B cell (primary cell): ENCODE measurements around the gene TCF23. TPM values are rescaled to one million over a fixed set of nuclear protein-coding genes. Genes with fewer than 3 reads are reported as not detected.

ENCODE experiments used
- ATAC-seq: fragments of 200-7000 bp; cut with Tn5 transposase; one replicate; pipeline ENCODE4 v1.10.0; 2021; ENCODE audit warnings: low read depth, mild to moderate bottlenecking, moderate number of reproducible peaks, moderate library complexity
- CTCF ChIA-PET: fragments of 350-600 bp; sonication (Branson Sonifier 250); formaldehyde crosslinking; loops from one replicate; lab custom pipeline; 2021; ENCODE audit warnings: antibody characterized with exemption, inconsistent platforms; lab: Charles Lee
- POLR2A ChIA-PET: fragments of 350-600 bp; sonication (Branson Sonifier 250); formaldehyde crosslinking; loops from one replicate; lab custom pipeline; 2021; ENCODE audit warnings: antibody characterized with exemption; lab: Charles Lee
- DNase-seq: peaks from one replicate; pipeline ENCODE4 v3.0.0; 2013
- H2AFZ ChIP-seq: 2 replicates; pipeline ENCODE4 v1.6.1; 2012; ENCODE audit warnings: mild to moderate bottlenecking, low read depth, low read length; ENCODE audit not compliant: insufficient read depth, poor library complexity, severe bottlenecking
- H3K27ac ChIP-seq, 2 donors: 1 replicate in 1 of 2; 2 replicates in 1 of 2; pipeline ENCODE4 v1.5.1; 2012 to 2013; ENCODE audit warnings: low read length in 2 of 2, mild to moderate bottlenecking in 2 of 2, moderate library complexity in 1 of 2
- H3K27me3 ChIP-seq, 4 experiments: fragments of 200-600 bp in 1 of 4; sonication (generic) in 1 of 4; replicated peaks in 1 of 4; 1 replicate in 2 of 4; 2 replicates in 2 of 4; pipeline versions ENCODE4 v1.6.1 to v1.7.0; 2013 to 2016; ENCODE audit warnings: low read length in 3 of 4, mild to moderate bottlenecking in 2 of 4, mixed read lengths in 1 of 4, moderate library complexity in 1 of 4; ENCODE audit not compliant: insufficient read depth in 4 of 4, control insufficient read depth in 3 of 4; ENCODE audit errors: control extremely low read depth in 1 of 4
- H3K36me3 ChIP-seq, 2 experiments: replicated peaks in 1 of 2; 1 replicate in 1 of 2; 2 replicates in 1 of 2; pipeline versions ENCODE4 v1.6.1 to v1.7.1; 2013; ENCODE audit warnings: low read length in 1 of 2; ENCODE audit not compliant: insufficient read depth in 2 of 2, control insufficient read depth in 1 of 2; ENCODE audit errors: control extremely low read depth in 1 of 2, extremely low read depth in 1 of 2
- H3K4me1 ChIP-seq, 2 donors: fragments of 200-600 bp in 1 of 2; sonication (generic) in 1 of 2; 1 replicate in 1 of 2; 2 replicates in 1 of 2; pipeline versions ENCODE4 v1.5.1 to v1.6.1; 2013 to 2017; ENCODE audit warnings: low read length in 2 of 2; ENCODE audit not compliant: control insufficient read depth in 2 of 2, insufficient read depth in 2 of 2
- H3K4me2 ChIP-seq: replicated peaks from 2 replicates; pipeline ENCODE3; 2012; ENCODE audit warnings: mild to moderate bottlenecking, low read depth, low read length; ENCODE audit not compliant: poor library complexity, severe bottlenecking
- H3K4me3 ChIP-seq, 5 experiments: fragments of 200-600 bp in 1 of 5; sonication (generic) in 1 of 5; 1 replicate in 3 of 5; 2 replicates in 2 of 5; pipeline versions ENCODE4 v1.5.1 to v1.7.0; 2011 to 2016; ENCODE audit warnings: low read length in 4 of 5, mild to moderate bottlenecking in 4 of 5, low read depth in 2 of 5, control low read depth in 1 of 5, moderate library complexity in 1 of 5; ENCODE audit not compliant: insufficient read depth in 1 of 5; ENCODE audit errors: control extremely low read depth in 1 of 5, extremely low read depth in 1 of 5
- H3K79me2 ChIP-seq: fragments of 200-600 bp; sonication (generic); one replicate; pipeline ENCODE4 v1.6.0; 2016; ENCODE audit warnings: low read length; ENCODE audit not compliant: control insufficient read depth, insufficient read depth
- H3K9ac ChIP-seq: fragments of 200-600 bp; sonication (generic); 2 replicates; pipeline ENCODE4 v1.6.1; 2017; ENCODE audit warnings: mild to moderate bottlenecking, low read length, moderate library complexity
- H3K9me3 ChIP-seq, 3 donors: one replicate each; pipeline versions ENCODE4 v1.6.1 to v1.7.1; 2013; ENCODE audit warnings: low read length in 2 of 3; ENCODE audit not compliant: control insufficient read depth in 2 of 3, insufficient read depth in 1 of 3; ENCODE audit errors: control extremely low read depth in 1 of 3
- H4K20me1 ChIP-seq: 2 replicates; pipeline ENCODE4 v1.6.0; 2012; ENCODE audit warnings: mild to moderate bottlenecking, low read length; ENCODE audit not compliant: insufficient read depth, control insufficient read depth, poor library complexity, severe bottlenecking
- H3K27ac Mint-ChIP-seq: one replicate; pipeline ENCODE4 v1.8.0; 2021; ENCODE audit warnings: mixed read lengths
- H3K27me3 Mint-ChIP-seq: one replicate; pipeline ENCODE4 v1.8.0; 2021; ENCODE audit warnings: mixed read lengths
- H3K4me1 Mint-ChIP-seq: one replicate; pipeline ENCODE4 v1.8.0; 2021; ENCODE audit warnings: mixed read lengths
- H3K4me3 Mint-ChIP-seq: one replicate; pipeline ENCODE4 v1.8.0; 2021; ENCODE audit warnings: mixed read lengths
- H3K9me3 Mint-ChIP-seq: one replicate; pipeline ENCODE4 v1.8.0; 2022; ENCODE audit warnings: mixed read lengths; ENCODE audit not compliant: insufficient read depth
- EZH2 ChIP-seq: IDR thresholded peaks from 2 replicates; pipeline ENCODE4 v1.6.1; 2012; ENCODE audit warnings: borderline replicate concordance, low read depth, mild to moderate bottlenecking, moderate library complexity, low read length; ENCODE audit not compliant: insufficient read depth, poor library complexity, severe bottlenecking
- WGBS: methylation state at CpG from one replicate; pipeline ENCODE4 v1.1.5; 2013; ENCODE audit warnings: missing lambda C conversion rate; ENCODE audit not compliant: insufficient coverage; 5-methylcytosine and 5-hydroxymethylcytosine counted together
- intact Hi-C: fragments of 100-400 bp; cut with micrococcal nuclease; formaldehyde crosslinking; loops from one replicate; pipeline ENCODE4 v1.10.0; 2022
- polyA plus RNA-seq: library from polyadenylated mRNA; depleted of rRNA; stranded (reverse); fragments of >200 nt; gene quantifications from 2 replicates; pipeline ENCODE4 v1.2.3, GENCODE V29; 2012
- total RNA-seq, 2 donors: library from RNA; stranded (reverse); fragments of 120-200 nt in 1 of 2; gene quantifications; 1 replicate in 1 of 2; 2 replicates in 1 of 2; pipeline versions ENCODE4 v1.2.3 to v1.2.4, GENCODE V29; 2013 to 2022
- TF ChIP-seq, protein P1 (sequence below): fragments of 200-600 bp; IDR thresholded peaks from one replicate; pipeline ENCODE4 v1.8.0; 2022; ENCODE audit warnings: antibody characterized with exemption, mild to moderate bottlenecking

The TCF23 gene
- total and polyA plus RNA-seq, 2 donors (not counting 1 experiment from before 2014, with no cell fraction given), result 0.10 TPM; not detected in 1

DNA sequence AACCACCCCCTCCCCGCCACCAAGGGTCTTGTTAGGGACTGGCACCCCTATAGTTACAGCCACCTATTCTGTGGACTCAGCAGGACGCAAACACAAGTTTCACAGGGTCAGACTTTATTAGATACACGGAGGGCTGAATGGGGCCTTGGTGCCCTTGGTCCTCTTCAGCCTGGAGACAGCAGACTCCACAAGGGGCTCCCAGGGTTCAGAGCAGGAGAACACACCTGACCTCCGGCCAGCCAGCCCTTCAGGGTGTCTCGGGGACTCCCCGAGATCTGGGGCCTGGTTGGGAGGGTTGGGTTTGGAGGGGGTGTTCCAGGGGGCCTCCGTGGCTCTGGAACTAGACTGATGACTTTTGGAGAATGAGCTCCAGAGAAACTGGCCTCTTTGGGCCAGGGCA, 12.1 kb upstream of the TCF23 start:
- H3K9me3 ChIP-seq, result no peaks in the 10 kb centered on the region
- peaks cover 17 to 25% of the 10 kb centered on the region in 2 donors for H3K4me1 ChIP-seq
- H3K27ac Mint-ChIP-seq, result no peak overlapping the region
- H3K4me1 Mint-ChIP-seq, result peaks cover 23% of the 10 kb centered on the region
- no peaks in the 10 kb centered on the region for H3K27me3 ChIP-seq
- no peak overlapping the region for H3K9ac ChIP-seq
- POLR2A ChIA-PET, result interaction anchor here (0.7 kb wide), 1 partner anchor 12 kb away, joined by 3 read pairs; the partner anchor contains the start of gene TCF23
- H3K36me3 ChIP-seq, result peaks cover 0 to 12% of the 10 kb centered on the region in 2 experiments
- ATAC-seq (no peak), DNase-seq (no peak)
- TF ChIP-seq, protein P1, sequence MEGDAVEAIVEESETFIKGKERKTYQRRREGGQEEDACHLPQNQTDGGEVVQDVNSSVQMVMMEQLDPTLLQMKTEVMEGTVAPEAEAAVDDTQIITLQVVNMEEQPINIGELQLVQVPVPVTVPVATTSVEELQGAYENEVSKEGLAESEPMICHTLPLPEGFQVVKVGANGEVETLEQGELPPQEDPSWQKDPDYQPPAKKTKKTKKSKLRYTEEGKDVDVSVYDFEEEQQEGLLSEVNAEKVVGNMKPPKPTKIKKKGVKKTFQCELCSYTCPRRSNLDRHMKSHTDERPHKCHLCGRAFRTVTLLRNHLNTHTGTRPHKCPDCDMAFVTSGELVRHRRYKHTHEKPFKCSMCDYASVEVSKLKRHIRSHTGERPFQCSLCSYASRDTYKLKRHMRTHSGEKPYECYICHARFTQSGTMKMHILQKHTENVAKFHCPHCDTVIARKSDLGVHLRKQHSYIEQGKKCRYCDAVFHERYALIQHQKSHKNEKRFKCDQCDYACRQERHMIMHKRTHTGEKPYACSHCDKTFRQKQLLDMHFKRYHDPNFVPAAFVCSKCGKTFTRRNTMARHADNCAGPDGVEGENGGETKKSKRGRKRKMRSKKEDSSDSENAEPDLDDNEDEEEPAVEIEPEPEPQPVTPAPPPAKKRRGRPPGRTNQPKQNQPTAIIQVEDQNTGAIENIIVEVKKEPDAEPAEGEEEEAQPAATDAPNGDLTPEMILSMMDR, result no peak
- TF ChIP-seq EZH2, result no peak
- no peak overlapping the region for H3K27ac ChIP-seq
- no peak overlapping the region for H3K4me3 Mint-ChIP-seq
- peaks cover 5% of the 10 kb centered on the region for H4K20me1 ChIP-seq
- H3K79me2 ChIP-seq, result peaks cover 12% of the 10 kb centered on the region
- H3K4me3 ChIP-seq, result no peak overlapping the region
- no peak overlapping the region for H3K4me2 ChIP-seq
- H3K9me3 Mint-ChIP-seq, result no peaks in the 10 kb centered on the region
- intact Hi-C loops, result no loop called here
- CTCF ChIA-PET, result no interaction called here
- 100% methylated on average over 6 of the region's 7 CpGs for WGBS
- H3K27me3 Mint-ChIP-seq, result no peaks in the 10 kb centered on the region
- H2AFZ ChIP-seq, result no peak overlapping the region

DNA sequence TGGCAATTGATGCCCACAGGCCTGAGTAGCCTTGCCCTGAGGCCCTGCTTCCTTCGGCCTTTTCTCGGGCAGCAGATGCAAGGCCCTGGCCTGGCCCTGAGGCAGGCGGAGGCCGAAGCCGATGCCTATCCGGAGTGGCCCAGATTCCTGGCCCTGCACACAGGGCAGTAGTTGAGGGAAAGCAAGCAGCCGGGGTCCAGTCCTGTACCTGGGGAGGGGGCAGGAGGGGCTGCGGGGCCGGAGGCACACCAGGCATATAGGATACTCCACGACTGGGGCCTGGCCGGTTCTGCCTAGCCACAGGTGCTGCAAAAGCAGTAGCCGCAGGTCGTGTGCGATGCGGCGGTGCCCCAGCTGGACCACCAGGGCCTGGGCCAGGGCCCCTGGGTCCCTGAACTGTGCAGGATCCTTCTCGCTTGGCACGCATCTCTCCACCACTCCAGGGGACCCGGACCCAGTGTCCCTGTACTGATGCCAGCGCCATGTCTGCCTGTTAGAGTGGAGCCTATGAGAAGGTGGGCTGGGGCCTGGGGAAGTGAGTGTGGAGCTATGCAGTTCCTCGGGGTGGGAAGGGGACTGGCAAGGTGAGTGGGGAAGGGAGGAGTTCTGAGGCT, 11.4 kb upstream of the TCF23 start:
- no peaks in the 10 kb centered on the region for H3K9me3 Mint-ChIP-seq
- intact Hi-C loops, result no loop called here
- Histone ChIP-seq H3K79me2 (peaks cover 12% of the 10 kb centered on the region), H3K9me3 (no peaks in the 10 kb centered on the region), H3K27ac (no peak overlapping the region), H4K20me1 (peaks cover 5% of the 10 kb centered on the region), H3K9ac (no peak overlapping the region), H3K4me1 (peaks cover 17 to 25% of the 10 kb centered on the region in 2 donors), H2AFZ (no peak overlapping the region), H3K4me3 (no peak overlapping the region), H3K4me2 (no peak overlapping the region), H3K27me3 (peaks cover 0 to 4% (median 0%) of the 10 kb centered on the region in 4 experiments), H3K36me3 (peaks cover 0 to 6% of the 10 kb centered on the region in 2 experiments)
- WGBS, result 95% methylated on average over 21 of the region's 21 CpGs
- CTCF ChIA-PET, result no interaction called here
- ATAC-seq, result no peak
- POLR2A ChIA-PET, result no interaction called here
- H3K27ac Mint-ChIP-seq, result no peak overlapping the region
- TF ChIP-seq, protein P1, result no peak
- no peak for TF ChIP-seq EZH2
- DNase-seq, result no peak
- no peak overlapping the region for H3K4me3 Mint-ChIP-seq
- peaks cover 23% of the 10 kb centered on the region for H3K4me1 Mint-ChIP-seq
- H3K27me3 Mint-ChIP-seq, result peaks cover 3% of the 10 kb centered on the region
